ENCODE measurements around the gene PPP1R37. TPM values are rescaled to one million over a fixed set of nuclear protein-coding genes. Genes with fewer than 3 reads are reported as not detected.
"Not testable (repeated sequence)": the region's sequence is repeated elsewhere in the genome, so short reads cannot be mapped to it uniquely, and the experiment has no call there.

Gene PPP1R37
- polyA plus RNA-seq, 3 donors = 19.9 to 25.0 (median 23.7) TPM

- DNase-seq (ENCODE audit: low read depth in 3 of 3, low spot score in 2 of 3) = no peak
Measured at GRCh38 chr19:45110851-45111266, 17.9 kb downstream of the PPP1R37 start.

GRCh38 chr19:45112111-45112827 lies 19.3 kb downstream of the PPP1R37 start:
- no peak for DNase-seq (ENCODE audit: low read depth in 3 of 3, low spot score in 2 of 3)

GRCh38 chr19:45113628-45114027 lies 20.6 kb downstream of the PPP1R37 start:
- DNase-seq (ENCODE audit: low read depth in 3 of 3, low spot score in 2 of 3) = no peak

GRCh38 chr19:45114116-45114515 lies 21.1 kb downstream of the PPP1R37 start:
- no peak for DNase-seq (ENCODE audit: low read depth in 3 of 3, low spot score in 2 of 3)

- no peak for DNase-seq (ENCODE audit: low read depth in 3 of 3, low spot score in 2 of 3)
Measured at GRCh38 chr19:45115809-45116615, 23.0 kb downstream of the PPP1R37 start.

DNA sequence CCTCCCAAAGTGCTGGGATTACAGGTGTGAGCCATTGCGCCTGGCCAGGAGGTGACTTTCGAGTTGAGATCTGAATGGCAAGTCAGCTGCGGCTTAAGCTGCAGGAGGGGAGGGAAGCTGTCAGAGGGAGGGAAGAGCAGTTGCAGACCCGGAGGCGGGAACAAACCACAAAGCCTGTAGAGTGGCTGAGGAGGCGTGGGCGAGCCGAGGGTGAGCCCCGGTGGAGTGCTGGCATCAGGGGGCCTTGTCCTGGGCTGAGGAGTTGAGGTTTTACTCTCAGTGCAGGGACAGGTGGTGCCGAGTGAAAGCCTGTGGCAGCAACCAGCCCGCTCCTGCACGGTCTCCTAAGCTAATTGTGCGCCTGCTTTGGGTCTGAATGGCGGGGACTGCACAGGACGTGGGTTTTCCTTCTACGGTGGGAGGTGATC lies 24.2 kb downstream of the PPP1R37 start:
- no peak for DNase-seq (ENCODE audit: low read depth in 3 of 3, low spot score in 2 of 3)

DNA sequence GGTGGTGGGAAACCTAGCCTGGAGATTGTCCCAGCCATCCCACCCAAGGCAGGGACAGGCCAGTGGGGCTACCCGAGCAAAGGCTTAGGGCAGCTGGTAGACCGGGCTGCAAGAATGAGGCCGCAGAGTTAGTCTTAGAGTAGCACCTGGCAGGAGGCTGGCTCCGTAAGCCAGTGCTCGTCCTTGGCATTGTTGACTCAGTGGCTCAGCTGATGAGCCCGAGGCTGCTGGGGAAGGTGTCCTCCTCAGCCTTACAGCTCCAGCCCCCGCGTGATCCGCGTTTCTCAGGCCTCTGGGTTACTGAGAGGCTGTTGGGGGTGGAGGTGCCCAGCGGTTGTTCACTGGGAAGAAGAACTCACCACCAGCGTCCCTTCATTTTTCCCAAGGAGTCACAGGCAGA lies 24.7 kb downstream of the PPP1R37 start:
- DNase-seq (ENCODE audit: low read depth in 3 of 3, low spot score in 2 of 3) = no peak

GRCh38 chr19:45118106-45118505 lies 25.1 kb downstream of the PPP1R37 start:
- no peak for DNase-seq (ENCODE audit: low read depth in 3 of 3, low spot score in 2 of 3)

DNA sequence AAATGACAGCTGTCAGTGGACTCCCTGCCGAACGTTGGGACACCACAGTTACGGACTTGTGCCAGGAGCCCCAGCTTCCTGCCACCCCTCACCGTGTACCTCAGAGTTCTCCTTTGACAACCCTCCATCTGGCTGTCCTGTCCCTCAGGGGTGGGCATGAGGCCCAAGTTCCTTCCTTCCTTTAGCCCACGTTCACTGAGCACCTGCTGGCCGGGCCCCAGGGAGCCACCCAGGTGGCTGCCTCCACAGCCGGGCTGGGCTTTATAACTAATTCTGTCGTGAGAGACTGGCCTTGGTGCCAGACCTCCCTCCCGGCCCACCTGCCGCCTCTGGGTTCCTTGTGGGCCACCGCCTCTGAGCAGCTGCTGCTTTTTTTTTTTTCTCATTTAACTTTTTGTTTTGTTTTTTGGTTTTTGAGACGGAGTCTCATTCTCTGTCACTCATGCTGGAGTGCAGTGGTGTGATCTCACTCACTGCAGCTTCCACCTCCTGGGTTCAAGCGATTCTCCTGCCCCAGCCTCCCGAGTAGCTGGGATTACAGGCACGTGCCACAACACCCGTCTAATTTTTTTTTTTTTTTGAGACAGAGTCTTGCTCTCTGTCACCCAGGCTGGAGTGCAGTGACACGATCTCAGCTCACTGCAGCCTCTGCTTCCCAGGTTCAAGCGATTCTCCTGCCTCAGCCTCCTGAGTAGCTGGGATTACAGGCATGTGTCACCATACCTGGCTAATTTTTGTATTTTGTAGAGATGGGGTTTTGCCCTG lies 25.8 kb downstream of the PPP1R37 start:
- DNase-seq (ENCODE audit: low read depth in 3 of 3, low spot score in 2 of 3) = not testable (repeated sequence)

DNA sequence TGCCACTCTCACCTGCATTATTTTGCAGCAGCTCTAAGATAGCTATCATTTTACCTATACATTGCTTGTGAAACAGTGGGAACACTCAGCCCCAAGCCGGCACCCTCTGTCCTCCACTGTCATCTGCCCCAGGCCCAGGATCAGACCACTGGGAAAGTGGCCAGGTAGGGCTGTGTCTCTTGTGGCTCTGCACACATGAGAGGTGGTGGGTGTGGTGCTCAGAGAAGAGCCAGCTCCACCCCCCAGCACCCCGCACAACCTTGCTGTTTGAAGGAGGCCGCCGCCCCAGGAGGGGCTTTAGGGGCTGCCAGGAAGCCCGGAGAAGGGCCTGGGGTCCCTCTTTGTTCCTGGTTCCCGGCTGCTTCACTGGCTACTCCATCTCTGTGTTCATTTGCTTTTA lies 26.6 kb downstream of the PPP1R37 start:
- no peak for DNase-seq (ENCODE audit: low read depth in 3 of 3, low spot score in 2 of 3)

DNA sequence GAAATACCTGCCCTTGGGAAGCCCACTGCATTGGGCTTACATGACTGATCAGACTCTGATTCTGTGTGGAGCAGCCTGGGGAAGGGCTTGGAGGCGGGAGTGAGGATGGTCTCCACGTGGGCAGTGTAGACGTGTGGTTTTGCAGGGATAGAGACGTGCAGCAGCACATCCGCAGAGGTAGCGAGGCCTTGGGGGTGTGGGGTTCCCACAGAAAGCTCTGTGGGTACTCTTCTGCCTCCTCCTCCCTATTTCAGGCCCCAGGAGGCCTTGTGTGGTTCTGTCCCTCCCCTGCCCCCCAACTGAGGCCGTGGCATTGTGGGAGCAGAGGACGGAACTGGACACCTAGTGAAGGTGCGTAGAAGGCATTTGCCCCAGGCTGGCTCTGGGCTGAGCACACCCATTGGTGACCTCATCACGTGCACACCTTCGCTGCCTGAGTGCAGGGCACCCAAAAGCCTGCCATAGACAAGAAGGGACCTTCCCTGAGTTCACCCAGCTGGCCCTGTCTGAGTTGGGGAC lies 28.9 kb downstream of the PPP1R37 start:
- no peak for DNase-seq (ENCODE audit: low read depth in 3 of 3, low spot score in 2 of 3)

DNA sequence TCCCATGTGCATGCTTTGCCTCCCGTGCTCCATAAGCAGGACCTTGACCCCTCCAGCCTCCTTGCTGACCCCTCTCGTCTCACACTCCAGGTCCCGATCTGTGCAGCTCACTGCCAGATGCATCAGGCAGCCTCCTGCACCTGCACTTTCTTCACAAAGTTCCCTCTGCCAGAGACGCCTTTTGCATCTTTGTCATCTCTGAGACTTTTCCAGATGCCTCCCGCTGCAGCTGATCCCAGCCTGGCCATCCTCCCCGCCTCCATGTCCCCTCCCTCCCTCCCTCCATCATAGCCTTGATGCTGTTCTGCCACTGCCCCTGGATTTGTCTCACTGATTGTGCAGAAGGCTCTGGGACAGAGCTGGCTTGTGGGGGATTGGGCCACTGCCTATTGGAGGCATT lies 29.9 kb downstream of the PPP1R37 start:
- no peak for DNase-seq (ENCODE audit: low read depth in 3 of 3, low spot score in 2 of 3)

- no peak for DNase-seq (ENCODE audit: low read depth in 3 of 3, low spot score in 2 of 3)
Measured at GRCh38 chr19:45123440-45123850, 30.5 kb downstream of the PPP1R37 start.

GRCh38 chr19:45124021-45124420 lies 31.0 kb downstream of the PPP1R37 start:
- DNase-seq (ENCODE audit: low read depth in 3 of 3, low spot score in 2 of 3) = no peak

- no peak for DNase-seq (ENCODE audit: low read depth in 3 of 3, low spot score in 2 of 3)
Measured at GRCh38 chr19:45125360-45125759, 32.4 kb downstream of the PPP1R37 start.

DNA sequence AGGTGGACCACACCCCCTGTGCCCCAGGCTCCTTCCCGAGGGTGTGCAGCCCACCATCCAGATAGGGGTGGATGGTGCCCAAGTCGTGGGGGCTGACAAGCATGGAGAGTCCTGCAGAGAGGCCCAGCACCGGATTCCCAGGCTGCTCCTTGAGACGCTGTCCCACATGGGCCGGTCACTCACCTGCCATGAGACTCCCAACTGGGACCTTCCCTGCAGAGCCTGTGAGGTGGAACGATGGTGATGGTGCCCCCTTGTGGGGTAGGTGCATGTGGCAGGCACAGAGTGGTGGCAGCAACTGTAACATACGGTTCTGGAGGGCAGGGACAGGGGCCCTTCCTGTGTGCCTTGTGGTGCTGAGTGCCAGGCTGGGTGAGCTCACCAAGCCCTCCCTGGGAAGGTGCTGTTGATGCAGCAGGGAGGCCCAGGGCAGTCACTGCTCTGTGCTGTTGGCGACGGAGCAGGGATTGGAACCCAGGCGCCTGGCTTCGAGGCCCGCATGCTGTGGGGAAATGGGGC lies 33.1 kb downstream of the PPP1R37 start:
- no peak for DNase-seq (ENCODE audit: low read depth in 3 of 3, low spot score in 2 of 3)

- DNase-seq (ENCODE audit: low read depth in 3 of 3, low spot score in 2 of 3) = no peak
Measured at GRCh38 chr19:45126654-45127053, 33.7 kb downstream of the PPP1R37 start.

DNA sequence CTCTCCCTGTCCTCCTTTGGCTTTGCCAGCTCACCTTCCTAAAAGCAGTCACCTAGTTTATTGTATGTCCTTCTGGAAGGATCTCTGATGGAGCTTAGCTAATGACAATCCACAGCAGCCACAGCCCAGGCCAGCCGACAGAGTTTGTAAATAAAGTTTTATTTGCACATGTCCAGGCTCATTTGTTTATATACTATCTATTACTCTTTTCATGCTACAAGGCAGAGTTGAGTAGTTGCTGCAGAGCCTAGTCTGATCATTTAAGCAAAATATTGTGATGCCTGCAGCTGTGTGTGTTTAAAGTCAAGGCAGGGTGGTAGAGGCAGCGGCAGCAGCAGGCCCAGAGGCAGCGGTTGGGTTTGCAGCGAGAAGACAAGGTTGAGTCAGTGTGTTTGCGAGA lies 35.2 kb downstream of the PPP1R37 start:
- DNase-seq (ENCODE audit: low read depth in 3 of 3, low spot score in 2 of 3) = no peak

DNA sequence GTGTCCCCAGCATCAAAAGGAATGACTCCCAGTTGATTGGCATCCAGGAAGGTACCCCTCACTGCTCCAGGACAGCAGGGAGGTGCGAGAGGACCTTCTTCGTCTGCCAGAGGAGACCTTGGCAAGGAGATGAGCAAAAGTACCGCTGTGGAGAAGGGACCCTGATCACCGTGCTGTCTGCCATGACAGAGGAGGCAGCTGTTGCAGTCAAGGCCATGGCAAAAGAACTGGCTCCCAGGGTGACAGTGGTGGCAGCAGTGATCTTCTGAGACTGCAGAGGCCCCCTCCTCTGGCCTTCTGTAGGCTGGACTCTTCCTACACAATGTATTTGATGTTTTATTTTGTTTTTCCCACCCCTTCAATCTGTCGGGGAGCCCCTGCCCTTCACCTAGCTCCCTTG lies 35.8 kb downstream of the PPP1R37 start:
- no peak for DNase-seq (ENCODE audit: low read depth in 3 of 3, low spot score in 2 of 3)

GRCh38 chr19:45130236-45130635 lies 37.3 kb downstream of the PPP1R37 start:
- no peak for DNase-seq (ENCODE audit: low read depth in 3 of 3, low spot score in 2 of 3)

All from right renal cortex interstitium (tissue), 3 donors.